SU-DHL-6 (cell line): ENCODE data around the gene CATSPER3.

Experiments
- EZH2phosphoT487 ChIP-seq: fragments of 200-600 bp; sonication (generic), shearing (Covaris generic); conservative IDR thresholded peaks from 2 replicates; pipeline ENCODE4 v1.6.1; 2018; ENCODE audit warnings: mild to moderate bottlenecking, antibody characterized with exemption, low read length, moderate library complexity, mixed read lengths
- TF ChIP-seq, protein P1 (sequence below): fragments of 200-600 bp; sonication (generic); IDR thresholded peaks from one replicate; pipeline ENCODE4 v1.5.1; 2017; ENCODE audit warnings: antibody characterized with exemption, mild to moderate bottlenecking, low read length, moderate library complexity; ENCODE audit not compliant: insufficient read depth, poor library complexity, severe bottlenecking

DNA sequence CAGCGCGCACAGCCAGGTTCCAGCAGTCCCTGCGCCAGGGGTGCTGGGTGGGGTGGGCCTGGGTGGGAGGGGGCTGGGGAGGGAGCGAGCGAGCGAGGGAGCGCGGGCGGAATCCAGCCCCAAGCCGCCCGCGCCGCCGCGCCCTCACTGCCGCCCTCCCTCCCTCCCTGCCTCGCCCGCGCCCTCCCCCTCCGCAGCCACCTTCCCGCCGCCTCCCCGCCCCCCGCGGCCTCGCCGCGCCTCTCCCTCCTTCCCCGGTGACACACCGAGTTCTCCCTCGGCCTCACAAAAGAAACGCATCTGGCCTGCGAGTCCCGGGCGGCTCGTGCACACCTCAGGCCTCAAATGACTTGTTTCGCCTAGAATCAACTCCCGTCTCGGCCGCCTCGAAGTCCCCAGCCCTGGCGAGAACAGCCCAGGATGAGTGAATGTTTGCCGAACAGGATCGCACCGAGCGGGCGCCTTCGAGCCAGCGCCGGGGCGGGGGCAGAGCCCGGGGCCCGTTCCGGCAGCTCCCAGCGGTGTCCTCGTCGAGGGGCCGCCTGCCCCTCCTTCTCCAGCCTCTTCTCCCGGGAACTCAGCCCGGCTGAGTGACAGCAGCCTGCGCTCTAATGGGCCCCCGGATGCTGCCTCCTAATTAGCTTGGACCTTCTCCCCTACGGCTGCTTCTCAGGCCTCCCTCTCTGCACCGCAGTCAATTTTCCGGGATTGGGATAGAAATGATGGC lies 66.7 kb downstream of the CATSPER3 start:
- TF ChIP-seq, protein P1, sequence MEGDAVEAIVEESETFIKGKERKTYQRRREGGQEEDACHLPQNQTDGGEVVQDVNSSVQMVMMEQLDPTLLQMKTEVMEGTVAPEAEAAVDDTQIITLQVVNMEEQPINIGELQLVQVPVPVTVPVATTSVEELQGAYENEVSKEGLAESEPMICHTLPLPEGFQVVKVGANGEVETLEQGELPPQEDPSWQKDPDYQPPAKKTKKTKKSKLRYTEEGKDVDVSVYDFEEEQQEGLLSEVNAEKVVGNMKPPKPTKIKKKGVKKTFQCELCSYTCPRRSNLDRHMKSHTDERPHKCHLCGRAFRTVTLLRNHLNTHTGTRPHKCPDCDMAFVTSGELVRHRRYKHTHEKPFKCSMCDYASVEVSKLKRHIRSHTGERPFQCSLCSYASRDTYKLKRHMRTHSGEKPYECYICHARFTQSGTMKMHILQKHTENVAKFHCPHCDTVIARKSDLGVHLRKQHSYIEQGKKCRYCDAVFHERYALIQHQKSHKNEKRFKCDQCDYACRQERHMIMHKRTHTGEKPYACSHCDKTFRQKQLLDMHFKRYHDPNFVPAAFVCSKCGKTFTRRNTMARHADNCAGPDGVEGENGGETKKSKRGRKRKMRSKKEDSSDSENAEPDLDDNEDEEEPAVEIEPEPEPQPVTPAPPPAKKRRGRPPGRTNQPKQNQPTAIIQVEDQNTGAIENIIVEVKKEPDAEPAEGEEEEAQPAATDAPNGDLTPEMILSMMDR: no peak
- TF ChIP-seq EZH2phosphoT487: no peak
